HepG2 (cell line): ENCODE results near the gene RTP3. TPM values are rescaled to one million over a fixed set of nuclear protein-coding genes. Genes with fewer than 3 reads are reported as not detected.

ENCODE experiments used
- ATAC-seq: fragments of 200-7000 bp; cut with Tn5 transposase; 3 replicates; pipeline ENCODE4 v1.9.1; 2020; ENCODE audit warnings: mild to moderate bottlenecking, moderate library complexity
- BruUV-seq: library from RNA; stranded (reverse); fragments of 400-500 nt; replicated peaks from 2 replicates; lab custom pipeline; 2021; lab: Mats Ljungman, UMichigan
- CTCF ChIA-PET: fragments of 300-600 bp; formaldehyde crosslinking; extraction: SDS; loops from one replicate; lab custom pipeline; 2021; ENCODE audit warnings: low total read pairs, inconsistent platforms, low intra/inter-chr PET ratio; lab: Yijun Ruan, JAX
- POLR2A ChIA-PET: fragments of 350-600 bp; sonication (Branson Sonifier 250); formaldehyde crosslinking; loops from one replicate; lab custom pipeline; 2020; ENCODE audit warnings: antibody characterized with exemption, inconsistent platforms; lab: Yijun Ruan, JAX
- DNase-seq: peaks from one replicate; pipeline ENCODE4 v3.0.0-alpha.2; 2015; ENCODE audit warnings: low spot score
- FAIRE-seq: peaks from 3 replicates; lab custom pipeline; 2011; peaks lifted over from hg19 to GRCh38; lab: Jason Lieb, UNC
- H2AFZ ChIP-seq: one replicate; pipeline ENCODE4 v1.6.1; 2011; ENCODE audit warnings: low read length, inconsistent platforms
- H3K27ac ChIP-seq: fragments of 300-600 bp; 3 replicates; pipeline ENCODE4 v1.8.0; 2011; ENCODE audit warnings: mixed run types, mild to moderate bottlenecking, mixed read lengths, low read length, inconsistent platforms; ENCODE audit not compliant: insufficient read depth; ENCODE audit errors: extremely low read length
- H3K27me3 ChIP-seq, 2 experiments: fragments of 200-600 bp in 1 of 2; 2 replicates in 1 of 2; 3 replicates in 1 of 2; pipeline versions ENCODE4 v1.6.0 to v1.8.0; 2011; ENCODE audit warnings: low read length in 2 of 2, mild to moderate bottlenecking in 2 of 2, moderate library complexity in 2 of 2, inconsistent platforms in 1 of 2; ENCODE audit not compliant: insufficient read depth in 2 of 2, control insufficient read depth in 1 of 2
- H3K36me3 ChIP-seq, 2 experiments: fragments of 200-600 bp in 1 of 2; replicated peaks in 1 of 2; 2 replicates in 1 of 2; 3 replicates in 1 of 2; pipeline versions ENCODE4 v1.5.1 to v1.8.0; 2011; ENCODE audit warnings: low read length in 2 of 2, inconsistent platforms in 1 of 2; ENCODE audit not compliant: insufficient read depth in 2 of 2, control insufficient read depth in 1 of 2
- H3K4me1 ChIP-seq: 2 replicates; pipeline ENCODE4 v1.5.1; 2012; ENCODE audit warnings: low read length, inconsistent platforms; ENCODE audit not compliant: insufficient read depth
- H3K4me2 ChIP-seq: 2 replicates; pipeline ENCODE4 v1.6.0; 2011; ENCODE audit warnings: low read depth, low read length, inconsistent platforms
- H3K4me3 ChIP-seq, 3 experiments: fragments of 200-600 bp in 1 of 3; sonication (generic), shearing (Covaris generic) in 1 of 3; replicated peaks in 1 of 3; 2 replicates each; pipeline ENCODE4 v1.5.1; 2011 to 2016; ENCODE audit warnings: low read length in 3 of 3, inconsistent platforms in 2 of 3, low read depth in 2 of 3, mild to moderate bottlenecking in 2 of 3, control low read depth in 1 of 3, mixed read lengths in 1 of 3; ENCODE audit not compliant: insufficient read depth in 1 of 3
- H3K79me2 ChIP-seq: one replicate; pipeline ENCODE4 v1.6.1; 2011; ENCODE audit warnings: low read length, inconsistent platforms; ENCODE audit not compliant: insufficient read depth
- H3K9ac ChIP-seq: 2 replicates; pipeline ENCODE4 v1.6.0; 2011; ENCODE audit warnings: mild to moderate bottlenecking, low read depth, low read length, inconsistent platforms; ENCODE audit not compliant: insufficient read depth
- H3K9me3 ChIP-seq: 2 replicates; pipeline ENCODE4 v1.5.1; 2012; ENCODE audit warnings: mild to moderate bottlenecking, low read length
- H4K20me1 ChIP-seq: 2 replicates; pipeline ENCODE4 v1.6.0; 2011; ENCODE audit warnings: inconsistent platforms, mild to moderate bottlenecking, low read length, moderate library complexity; ENCODE audit not compliant: insufficient read depth
- ATF7 ChIP-seq, 2 experiments: fragments of 450-650 bp in 1 of 2; sonication (generic) in 1 of 2; formaldehyde crosslinking in 1 of 2; IDR thresholded peaks; 2 replicates each; pipeline versions ENCODE4 v1.4.0 to v1.6.1; 2016 to 2020; ENCODE audit warnings: antibody characterized with exemption in 1 of 2, mild to moderate bottlenecking in 1 of 2, missing genetic modification reagents in 1 of 2
- FIP1L1 ChIP-seq: fragments of 200-400 bp; formaldehyde crosslinking; IDR thresholded peaks from 2 replicates; pipeline ENCODE4 v1.6.1; 2018; ENCODE audit warnings: low read depth, mild to moderate bottlenecking, low read length, moderate library complexity, borderline replicate concordance; ENCODE audit not compliant: insufficient read depth
- KDM1A ChIP-seq: IDR thresholded peaks from 2 replicates; pipeline ENCODE4 v1.6.1; 2016; ENCODE audit warnings: missing compliant biosample characterization
- MNT ChIP-seq: fragments of 450-650 bp; IDR thresholded peaks from 2 replicates; pipeline ENCODE4 v1.6.1; 2016
- SNAPC2 ChIP-seq: sonication (generic); formaldehyde crosslinking; IDR thresholded peaks from 2 replicates; pipeline ENCODE4 v1.8.1; 2022; ENCODE audit warnings: mild to moderate bottlenecking, missing genetic modification reagents
- ZNF441 ChIP-seq: sonication (generic); formaldehyde crosslinking; IDR thresholded peaks from 2 replicates; pipeline ENCODE4 v1.7.0; 2021; ENCODE audit warnings: missing genetic modification reagents, borderline replicate concordance
- ZNF501 ChIP-seq: sonication (generic); formaldehyde crosslinking; IDR thresholded peaks from 2 replicates; pipeline ENCODE4 v1.5.1; 2020; ENCODE audit warnings: mild to moderate bottlenecking, moderate library complexity, missing genetic modification reagents
- ZNF530 ChIP-seq: sonication (generic); formaldehyde crosslinking; IDR thresholded peaks from 2 replicates; pipeline ENCODE4 v1.5.0; 2020; ENCODE audit warnings: low read depth, mild to moderate bottlenecking, missing genetic modification reagents
- ZNF580 ChIP-seq: IDR thresholded peaks from 2 replicates; pipeline ENCODE4 v1.6.1; 2016; ENCODE audit warnings: low read depth, borderline replicate concordance
- ZNF597 ChIP-seq: sonication (generic); formaldehyde crosslinking; IDR thresholded peaks from 2 replicates; pipeline ENCODE4 v1.5.0; 2020; ENCODE audit warnings: missing genetic modification reagents
- ZNF878 ChIP-seq: sonication (generic); formaldehyde crosslinking; IDR thresholded peaks from 2 replicates; pipeline ENCODE4 v1.8.1; 2023; ENCODE audit warnings: mild to moderate bottlenecking, missing genetic modification reagents, moderate library complexity
- WGBS: methylation state at CpG from one replicate; pipeline ENCODE4 v1.1.6; 2017; ENCODE audit warnings: low lambda C conversion rate; 5-methylcytosine and 5-hydroxymethylcytosine counted together
- in situ Hi-C: cut with HindIII; loops from 2 replicates; pipeline ENCODE4 v1.10.0; 2017; ENCODE audit warnings: low pct_unique_long_range_greater_than_20kb; ENCODE audit not compliant: extremely low pct_ligation_motif_present
- intact Hi-C: fragments of 100-400 bp; cut with micrococcal nuclease; formaldehyde crosslinking; loops from one replicate; pipeline ENCODE4 v1.10.0; 2022; ENCODE audit not compliant: unreplicated experiment
- polyA plus RNA-seq, 8 experiments: library from polyadenylated mRNA; depleted of rRNA in 3 of 8; stranded (reverse) in 7 of 8; unstranded in 1 of 8; fragments of >200 nt; fragmentation: Illumina TruSeq in 4 of 8; extraction: Trizol in 4 of 8; gene quantifications; 2 replicates each; pipeline versions ENCODE4 v1.2.1 to v1.2.3, GENCODE V29; 2011 to 2016; ENCODE audit warnings: low read depth in 4 of 8, missing spikeins in 1 of 8, mixed read lengths in 1 of 8; ENCODE audit not compliant: insufficient read depth in 1 of 8
- total RNA-seq, 5 experiments: library from RNA; depleted of rRNA; stranded (reverse); fragments of >200 nt; fragmentation: Illumina TruSeq; extraction: Trizol; gene quantifications; 2 replicates each; pipeline ENCODE4 v1.2.3, GENCODE V29; 2016; ENCODE audit warnings: low read depth in 1 of 5

The RTP3 gene
- total and polyA plus RNA-seq, 2 of the 13 experiments (the other 11 are each of a cell fraction or from before 2014, with no cell fraction given) = 0.09 TPM; not detected in 1

GRCh38 chr3:46489875-46490274, 7.9 kb upstream of the RTP3 start (continued):
- TF ChIP-seq ZNF580 (no peak), ZNF597 (CRISPR knock-in tag) (no peak), ZNF501 (CRISPR knock-in tag) (no peak), ZNF530 (CRISPR knock-in tag) (no peak)

- no peaks in the 10 kb centered on the region for H4K20me1 ChIP-seq
- no peaks in the 10 kb centered on the region for H3K79me2 ChIP-seq
- no TSS peak for BruUV-seq
- peaks cover 5% of the 10 kb centered on the region for H3K4me1 ChIP-seq
- no peak overlapping the region for H3K27ac ChIP-seq
- H3K36me3 ChIP-seq = no peaks in the 10 kb centered on the region
- intact Hi-C loops = no loop called here
- H3K4me3 ChIP-seq = no peak overlapping the region
- in situ Hi-C loops = loop anchor here (5.0 kb wide), 1 partner anchor 67 kb away; no protein-coding TSS in a partner anchor
- no peaks in the 10 kb centered on the region for H3K9me3 ChIP-seq
- ATAC-seq = no peak
- TF ChIP-seq KDM1A (CRISPR knock-in tag) (no peak), ATF7 (IDR thresholded peaks at IDR 0.05) (no peak), ATF7 (CRISPR knock-in tag; IDR thresholded peaks at IDR 0.05) (no peak), MNT (no peak), ZNF441 (CRISPR knock-in tag) (no peak), ZNF878 (CRISPR knock-in tag) (no peak), FIP1L1 (no peak), SNAPC2 (CRISPR knock-in tag) (no peak)
- TF ChIP-seq, all 625 proteins: peak for 0
- CTCF ChIA-PET = interaction anchor here (1.9 kb wide), 1 partner anchor 68 kb away, joined by 4 read pairs; no protein-coding TSS in a partner anchor
- Histone ChIP-seq H3K4me2 (no peak overlapping the region), H3K9ac (no peak overlapping the region), H3K27me3 (no peaks in the 10 kb centered on the region; a peak in 1 of 5 replicates), H2AFZ (no peak overlapping the region)
- DNase-seq (no peak), FAIRE-seq (no peak)
- WGBS = 19% methylated on average over 6 of the region's 6 CpGs
- POLR2A ChIA-PET = interaction anchor here (2.3 kb wide), 1 partner anchor 68 kb away, joined by 8 read pairs; no protein-coding TSS in a partner anchor
Observed at GRCh38 chr3:46490338-46491084, 7.3 kb upstream of the RTP3 start.
